ENCODE measurements around the gene IGSF8.

The IGSF8 gene

GRCh38 chr1:160085686-160086455, 12.5 kb downstream of the IGSF8 start:
- Histone ChIP-seq H3K27me3 (ENCODE audit: control insufficient read depth, insufficient read depth, low read length) (no peaks in the 10 kb centered on the region), H3K9me3 (ENCODE audit: control insufficient read depth, low read length) (no peaks in the 10 kb centered on the region), H3K27ac (no peak overlapping the region), H3K9ac (no peak overlapping the region), H3K4me2 (ENCODE audit: low read length) (no peak overlapping the region), H2AFZ (no peak overlapping the region), H3K4me3 (ENCODE audit: low read depth, low read length) (no peak overlapping the region), H3K79me2 (no peaks in the 10 kb centered on the region), H3K4me1 (no peaks in the 10 kb centered on the region), H3K36me3 (ENCODE audit: control insufficient read depth, insufficient read depth, low read length) (no peaks in the 10 kb centered on the region)
- TF ChIP-seq CTCF (IDR thresholded peaks at IDR 0.05) = peak; percentile 38

GRCh38 chr1:160084771-160085321, 13.6 kb downstream of the IGSF8 start:
- H3K4me2 ChIP-seq (ENCODE audit: low read length) = no peak overlapping the region

GRCh38 chr1:160083968-160084770, 14.2 kb downstream of the IGSF8 start:
- no peaks in the 10 kb centered on the region for H3K4me1 ChIP-seq
- peak overlapping the region; percentile 55 for H3K4me2 ChIP-seq (ENCODE audit: low read length)
- no peaks in the 10 kb centered on the region for H3K79me2 ChIP-seq
- peak overlapping the region; percentile 56 for H2AFZ ChIP-seq
- no peaks in the 10 kb centered on the region for H3K27me3 ChIP-seq (ENCODE audit: control insufficient read depth, insufficient read depth, low read length)
- no peaks in the 10 kb centered on the region for H3K9me3 ChIP-seq (ENCODE audit: control insufficient read depth, low read length)
- H3K4me3 ChIP-seq (ENCODE audit: low read depth, low read length) = peak overlapping the region; percentile 5
- peak; percentile 64 for TF ChIP-seq CTCF (IDR thresholded peaks at IDR 0.05)
- no peaks in the 10 kb centered on the region for H3K36me3 ChIP-seq (ENCODE audit: control insufficient read depth, insufficient read depth, low read length)
- H3K9ac ChIP-seq = no peak overlapping the region
- H3K27ac ChIP-seq = no peak overlapping the region

More at GRCh38 chr1:160084771-160085321, 13.6 kb downstream of the IGSF8 start:
- no peaks in the 10 kb centered on the region for H3K9me3 ChIP-seq (ENCODE audit: control insufficient read depth, low read length)
- H2AFZ ChIP-seq = no peak overlapping the region
- H3K9ac ChIP-seq = no peak overlapping the region
- no peaks in the 10 kb centered on the region for H3K36me3 ChIP-seq (ENCODE audit: control insufficient read depth, insufficient read depth, low read length)
- no peaks in the 10 kb centered on the region for H3K27me3 ChIP-seq (ENCODE audit: control insufficient read depth, insufficient read depth, low read length)
- H3K79me2 ChIP-seq = no peaks in the 10 kb centered on the region
- no peak overlapping the region for H3K27ac ChIP-seq
- TF ChIP-seq CTCF (IDR thresholded peaks at IDR 0.05) = no peak
- no peaks in the 10 kb centered on the region for H3K4me1 ChIP-seq
- H3K4me3 ChIP-seq (ENCODE audit: low read depth, low read length) = no peak overlapping the region

- no peaks in the 10 kb centered on the region for H3K36me3 ChIP-seq (ENCODE audit: control insufficient read depth, insufficient read depth, low read length)
- H3K9me3 ChIP-seq (ENCODE audit: control insufficient read depth, low read length) = no peaks in the 10 kb centered on the region
- no peak overlapping the region for H3K4me2 ChIP-seq (ENCODE audit: low read length)
- TF ChIP-seq CTCF (IDR thresholded peaks at IDR 0.05) = no peak
- H3K27ac ChIP-seq = no peak overlapping the region
- H3K4me3 ChIP-seq (ENCODE audit: low read depth, low read length) = no peak overlapping the region
- no peaks in the 10 kb centered on the region for H3K27me3 ChIP-seq (ENCODE audit: control insufficient read depth, insufficient read depth, low read length)
- H3K9ac ChIP-seq = no peak overlapping the region
- H3K4me1 ChIP-seq = no peaks in the 10 kb centered on the region
- H2AFZ ChIP-seq = no peak overlapping the region
- H3K79me2 ChIP-seq = no peaks in the 10 kb centered on the region
These were observed 15.5 kb downstream of the IGSF8 start for GRCh38 chr1:160082926-160083325.
